DOHH2 (cell line): ENCODE measurements around the gene GCKR.

Experiments
- H3F3A ChIP-seq: fragments of 200-600 bp; sonication (generic), shearing (Covaris generic); 2 replicates; pipeline ENCODE4 v1.6.0; 2016; ENCODE audit warnings: antibody characterized with exemption, mild to moderate bottlenecking; ENCODE audit not compliant: control insufficient read depth, insufficient read depth
- H3K27ac ChIP-seq: fragments of 200-600 bp; sonication (generic); 2 replicates; pipeline ENCODE4 v1.5.1; 2014; ENCODE audit warnings: low read depth, mild to moderate bottlenecking, low read length, moderate library complexity
- H3K27me3 ChIP-seq: fragments of 200-600 bp; sonication (generic); 2 replicates; pipeline ENCODE4 v1.6.1; 2014; ENCODE audit warnings: mild to moderate bottlenecking, low read length, mixed read lengths; ENCODE audit not compliant: control insufficient read depth
- H3K36me3 ChIP-seq: fragments of 200-600 bp; sonication (generic); 2 replicates; pipeline ENCODE4 v1.6.1; 2014; ENCODE audit warnings: mild to moderate bottlenecking, low read length, moderate library complexity, mixed read lengths; ENCODE audit not compliant: control insufficient read depth
- H3K4me1 ChIP-seq: fragments of 200-600 bp; sonication (generic); 2 replicates; pipeline ENCODE4 v1.6.1; 2014; ENCODE audit warnings: mild to moderate bottlenecking, low read length, mixed read lengths; ENCODE audit not compliant: control insufficient read depth
- H3K4me2 ChIP-seq: fragments of 200-600 bp; sonication (generic); 2 replicates; pipeline ENCODE4 v1.6.0; 2014; ENCODE audit warnings: mild to moderate bottlenecking, low read length, moderate library complexity
- H3K4me3 ChIP-seq: fragments of 200-600 bp; sonication (generic); 2 replicates; pipeline ENCODE4 v1.5.1; 2014; ENCODE audit warnings: mild to moderate bottlenecking, low read length, mixed read lengths
- H3K79me2 ChIP-seq: fragments of 200-600 bp; sonication (generic); 2 replicates; pipeline ENCODE4 v1.6.1; 2014; ENCODE audit warnings: mild to moderate bottlenecking, low read length, mixed read lengths; ENCODE audit not compliant: control insufficient read depth
- H3K9me2 ChIP-seq: fragments of 200-600 bp; sonication (generic); replicated peaks from 2 replicates; pipeline ENCODE4 v1.6.1; 2014; ENCODE audit warnings: mild to moderate bottlenecking, low read length, mixed read lengths; ENCODE audit not compliant: control insufficient read depth
- H3K9me3 ChIP-seq: fragments of 200-600 bp; sonication (generic); 2 replicates; pipeline ENCODE4 v1.6.1; 2014; ENCODE audit warnings: antibody characterized with exemption, low read length, mixed read lengths; ENCODE audit not compliant: control insufficient read depth, insufficient read depth
- H4K20me1 ChIP-seq: fragments of 200-600 bp; sonication (generic); 2 replicates; pipeline ENCODE4 v1.6.0; 2014; ENCODE audit warnings: low read depth, mild to moderate bottlenecking, antibody characterized with exemption, low read length, moderate library complexity; ENCODE audit not compliant: control insufficient read depth, insufficient read depth
- EZH2phosphoT487 ChIP-seq: fragments of 200-600 bp; sonication (generic); IDR thresholded peaks from 2 replicates; pipeline ENCODE4 v1.6.1; 2017; ENCODE audit warnings: borderline replicate concordance, mild to moderate bottlenecking, antibody characterized with exemption, low read length, moderate library complexity, mixed read lengths
- TF ChIP-seq, protein P1 (sequence below): fragments of 200-600 bp; sonication (generic); IDR thresholded peaks from one replicate; pipeline ENCODE4 v1.5.1; 2014; ENCODE audit warnings: antibody characterized with exemption, mild to moderate bottlenecking, low read depth, low read length; ENCODE audit not compliant: poor library complexity, severe bottlenecking

GCKR gene

DNA sequence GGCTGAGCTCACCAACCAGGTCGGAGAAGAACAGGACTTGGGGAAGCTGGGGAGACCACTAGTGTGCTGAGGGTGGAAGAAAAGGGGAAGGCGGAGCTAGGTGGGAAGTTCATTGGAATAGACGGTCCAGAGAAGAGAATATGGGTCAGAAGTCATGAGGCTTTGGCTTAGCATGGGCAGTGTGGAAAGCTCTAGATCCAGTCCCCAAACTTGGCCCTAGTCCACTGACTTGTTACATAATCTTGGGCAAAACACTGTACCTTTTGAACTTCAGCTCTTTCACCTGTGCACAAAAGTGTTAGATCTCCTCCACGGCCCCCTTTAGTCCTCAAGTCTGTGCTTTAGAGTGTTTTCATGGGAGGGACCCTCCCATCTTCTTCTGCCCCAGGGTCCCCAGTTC is 10.7 kb downstream of the GCKR start:
- H3K9me3 ChIP-seq: no peaks in the 10 kb centered on the region
- no peaks in the 10 kb centered on the region for H3F3A ChIP-seq
- H3K27ac ChIP-seq: no peak overlapping the region
- H3K36me3 ChIP-seq: no peaks in the 10 kb centered on the region
- TF ChIP-seq, protein P1, sequence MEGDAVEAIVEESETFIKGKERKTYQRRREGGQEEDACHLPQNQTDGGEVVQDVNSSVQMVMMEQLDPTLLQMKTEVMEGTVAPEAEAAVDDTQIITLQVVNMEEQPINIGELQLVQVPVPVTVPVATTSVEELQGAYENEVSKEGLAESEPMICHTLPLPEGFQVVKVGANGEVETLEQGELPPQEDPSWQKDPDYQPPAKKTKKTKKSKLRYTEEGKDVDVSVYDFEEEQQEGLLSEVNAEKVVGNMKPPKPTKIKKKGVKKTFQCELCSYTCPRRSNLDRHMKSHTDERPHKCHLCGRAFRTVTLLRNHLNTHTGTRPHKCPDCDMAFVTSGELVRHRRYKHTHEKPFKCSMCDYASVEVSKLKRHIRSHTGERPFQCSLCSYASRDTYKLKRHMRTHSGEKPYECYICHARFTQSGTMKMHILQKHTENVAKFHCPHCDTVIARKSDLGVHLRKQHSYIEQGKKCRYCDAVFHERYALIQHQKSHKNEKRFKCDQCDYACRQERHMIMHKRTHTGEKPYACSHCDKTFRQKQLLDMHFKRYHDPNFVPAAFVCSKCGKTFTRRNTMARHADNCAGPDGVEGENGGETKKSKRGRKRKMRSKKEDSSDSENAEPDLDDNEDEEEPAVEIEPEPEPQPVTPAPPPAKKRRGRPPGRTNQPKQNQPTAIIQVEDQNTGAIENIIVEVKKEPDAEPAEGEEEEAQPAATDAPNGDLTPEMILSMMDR: no peak
- no peak for TF ChIP-seq EZH2phosphoT487
- H3K4me3 ChIP-seq: no peak overlapping the region
- no peaks in the 10 kb centered on the region for H3K9me2 ChIP-seq
- no peaks in the 10 kb centered on the region for H3K27me3 ChIP-seq
- H3K4me1 ChIP-seq: no peaks in the 10 kb centered on the region
- H3K79me2 ChIP-seq: no peaks in the 10 kb centered on the region
- no peak overlapping the region for H3K4me2 ChIP-seq
- H4K20me1 ChIP-seq: no peaks in the 10 kb centered on the region

DNA sequence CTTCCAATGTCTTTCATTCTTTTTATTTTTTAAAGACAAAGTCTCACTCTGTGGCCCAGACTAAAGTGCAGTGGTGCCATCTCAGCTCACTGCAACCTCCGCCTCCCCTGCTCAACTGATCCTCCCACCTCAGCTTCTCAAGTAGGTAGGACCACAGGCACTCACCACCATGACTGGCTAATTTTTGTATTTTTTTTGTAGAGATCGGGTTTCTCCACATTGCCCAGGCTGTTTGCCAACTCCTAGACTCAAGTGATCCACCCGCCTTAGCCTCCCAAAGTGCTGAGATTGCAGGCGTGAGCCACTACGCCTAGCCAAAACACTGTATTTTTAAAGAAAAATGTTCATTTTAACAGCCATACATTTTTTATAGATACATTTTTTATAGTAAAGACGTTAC is 12.7 kb downstream of the GCKR start:
- H3K4me1 ChIP-seq: no peaks in the 10 kb centered on the region
- TF ChIP-seq, protein P1: no peak
- no peak for TF ChIP-seq EZH2phosphoT487
- H3K4me3 ChIP-seq: no peak overlapping the region

GRCh38 chr2:27518113-27518781 is 21.6 kb downstream of the GCKR start:
- no peaks in the 10 kb centered on the region for H3K79me2 ChIP-seq
- H3K36me3 ChIP-seq: no peaks in the 10 kb centered on the region
- no peak overlapping the region for H3K4me3 ChIP-seq
- no peaks in the 10 kb centered on the region for H3K9me2 ChIP-seq
- H3K4me2 ChIP-seq: no peak overlapping the region
- H3K9me3 ChIP-seq: no peaks in the 10 kb centered on the region
- H3K27ac ChIP-seq: no peak overlapping the region
- H3K4me1 ChIP-seq: no peaks in the 10 kb centered on the region
- no peaks in the 10 kb centered on the region for H4K20me1 ChIP-seq
- TF ChIP-seq, protein P1: no peak
- TF ChIP-seq EZH2phosphoT487: no peak
- H3K27me3 ChIP-seq: no peaks in the 10 kb centered on the region
- H3F3A ChIP-seq: no peaks in the 10 kb centered on the region

More for the DNA sequence above, 12.7 kb downstream of the GCKR start:
- Histone ChIP-seq H3K27ac (no peak overlapping the region), H3K36me3 (no peaks in the 10 kb centered on the region), H4K20me1 (no peaks in the 10 kb centered on the region), H3K4me2 (no peak overlapping the region), H3K27me3 (no peaks in the 10 kb centered on the region), H3K79me2 (no peaks in the 10 kb centered on the region), H3F3A (no peaks in the 10 kb centered on the region), H3K9me2 (no peaks in the 10 kb centered on the region), H3K9me3 (no peaks in the 10 kb centered on the region)

GRCh38 chr2:27518782-27519113 is 22.1 kb downstream of the GCKR start:
- H3K9me3 ChIP-seq: no peaks in the 10 kb centered on the region
- H3K27ac ChIP-seq: no peak overlapping the region
- TF ChIP-seq EZH2phosphoT487: no peak
- TF ChIP-seq, protein P1: no peak
- H3K79me2 ChIP-seq: no peaks in the 10 kb centered on the region
- no peak overlapping the region for H3K4me3 ChIP-seq
- no peaks in the 10 kb centered on the region for H3K9me2 ChIP-seq
- H3K36me3 ChIP-seq: no peaks in the 10 kb centered on the region
- H3K4me1 ChIP-seq: no peaks in the 10 kb centered on the region
- H3K27me3 ChIP-seq: no peaks in the 10 kb centered on the region
- H3K4me2 ChIP-seq: no peak overlapping the region
- no peaks in the 10 kb centered on the region for H4K20me1 ChIP-seq
- H3F3A ChIP-seq: no peaks in the 10 kb centered on the region
